DND-41 (cell line): ENCODE measurements around the gene BPIFA2.

Source experiments
- ATAC-seq: fragments of 200-7000 bp; cut with Tn5 transposase; 3 replicates; pipeline ENCODE4 v1.9.1; 2021; ENCODE audit warnings: low read depth; ENCODE audit not compliant: insufficient read depth
- DNase-seq: peaks from one replicate; pipeline ENCODE4 v3.0.0-alpha.2; 2020
- H2AFZ ChIP-seq: 2 replicates; pipeline ENCODE4 v1.6.0; 2012; ENCODE audit warnings: low read depth, low read length
- H3K27ac ChIP-seq: 2 replicates; pipeline ENCODE4 v1.5.1; 2012; ENCODE audit warnings: low read length, inconsistent platforms
- H3K27me3 ChIP-seq: fragments of 200-600 bp; sonication (generic); 2 replicates; pipeline ENCODE4 v1.6.0; 2012; ENCODE audit warnings: low read length, mild to moderate bottlenecking, inconsistent platforms; ENCODE audit not compliant: insufficient read depth, poor library complexity
- H3K36me3 ChIP-seq: 2 replicates; pipeline ENCODE4 v1.5.1; 2012; ENCODE audit warnings: low read length, inconsistent platforms; ENCODE audit not compliant: insufficient read depth
- H3K4me1 ChIP-seq: 2 replicates; pipeline ENCODE4 v1.5.1; 2012; ENCODE audit warnings: mild to moderate bottlenecking, low read length; ENCODE audit not compliant: insufficient read depth
- H3K4me2 ChIP-seq: 2 replicates; pipeline ENCODE4 v1.6.0; 2012; ENCODE audit warnings: mild to moderate bottlenecking, moderate library complexity, low read length, inconsistent platforms; ENCODE audit not compliant: insufficient read depth
- H3K4me3 ChIP-seq, 2 experiments: fragments of 200-600 bp in 1 of 2; shearing (Covaris generic) in 1 of 2; 2 replicates each; pipeline ENCODE4 v1.5.1; 2012 to 2016; ENCODE audit warnings: inconsistent platforms in 2 of 2, low read length in 2 of 2, mild to moderate bottlenecking in 2 of 2, low read depth in 1 of 2, moderate library complexity in 1 of 2
- H3K79me2 ChIP-seq: 2 replicates; pipeline ENCODE4 v1.6.0; 2012; ENCODE audit warnings: low read length, inconsistent platforms; ENCODE audit not compliant: insufficient read depth
- H3K9ac ChIP-seq: 2 replicates; pipeline ENCODE4 v1.6.0; 2012; ENCODE audit warnings: low read depth, mild to moderate bottlenecking, inconsistent platforms, low read length, moderate library complexity
- H3K9me3 ChIP-seq: 2 replicates; pipeline ENCODE4 v1.5.1; 2012; ENCODE audit warnings: low read length, moderate library complexity, mild to moderate bottlenecking, inconsistent platforms; ENCODE audit not compliant: insufficient read depth, severe bottlenecking
- H4K20me1 ChIP-seq: 2 replicates; pipeline ENCODE4 v1.6.0; 2012; ENCODE audit warnings: low read length; ENCODE audit not compliant: insufficient read depth
- EZH2 ChIP-seq: IDR thresholded peaks from 3 replicates; pipeline ENCODE4 v1.6.1; 2012; ENCODE audit warnings: borderline replicate concordance, low read depth, mild to moderate bottlenecking, moderate library complexity, low read length, inconsistent platforms; ENCODE audit not compliant: severe bottlenecking
- TF ChIP-seq, protein P1 (sequence below): IDR thresholded peaks from 2 replicates; pipeline ENCODE4 v1.5.1; 2012; ENCODE audit warnings: borderline replicate concordance, low read length, moderate library complexity, mild to moderate bottlenecking; ENCODE audit not compliant: poor library complexity, severe bottlenecking; ENCODE audit errors: extremely low read depth

BPIFA2 gene

DNA sequence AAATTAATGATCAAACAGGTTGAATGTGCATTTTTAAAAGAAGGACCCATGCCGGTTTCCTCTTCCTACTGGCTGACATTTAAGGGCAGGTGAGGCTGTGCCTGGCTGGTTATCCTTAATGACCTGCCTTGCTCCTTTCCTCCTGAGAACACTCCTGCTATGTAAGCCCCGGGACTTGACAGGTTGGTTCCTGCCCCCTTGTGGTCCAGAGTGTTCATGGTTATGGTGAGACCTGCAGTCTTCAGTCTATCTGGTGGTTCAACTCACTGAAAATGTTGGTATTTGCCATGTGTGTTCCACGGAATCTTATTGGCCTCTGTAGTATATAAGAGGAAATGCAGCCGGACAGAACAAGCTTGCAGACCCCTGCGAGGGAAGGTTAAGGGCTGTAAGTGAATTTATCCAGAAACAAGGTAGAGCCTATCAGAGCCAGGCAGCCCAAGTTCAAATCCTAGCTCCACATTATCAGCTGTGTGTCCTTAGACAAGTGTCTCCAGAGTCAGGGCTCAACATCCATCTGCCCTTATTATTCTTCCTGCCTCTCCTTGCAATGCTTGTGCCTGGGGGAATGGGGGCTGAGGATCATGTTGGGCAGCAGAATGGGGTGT, 44.0 kb downstream of the BPIFA2 start:
- peak; percentile 48 for DNase-seq
- TF ChIP-seq, protein P1, sequence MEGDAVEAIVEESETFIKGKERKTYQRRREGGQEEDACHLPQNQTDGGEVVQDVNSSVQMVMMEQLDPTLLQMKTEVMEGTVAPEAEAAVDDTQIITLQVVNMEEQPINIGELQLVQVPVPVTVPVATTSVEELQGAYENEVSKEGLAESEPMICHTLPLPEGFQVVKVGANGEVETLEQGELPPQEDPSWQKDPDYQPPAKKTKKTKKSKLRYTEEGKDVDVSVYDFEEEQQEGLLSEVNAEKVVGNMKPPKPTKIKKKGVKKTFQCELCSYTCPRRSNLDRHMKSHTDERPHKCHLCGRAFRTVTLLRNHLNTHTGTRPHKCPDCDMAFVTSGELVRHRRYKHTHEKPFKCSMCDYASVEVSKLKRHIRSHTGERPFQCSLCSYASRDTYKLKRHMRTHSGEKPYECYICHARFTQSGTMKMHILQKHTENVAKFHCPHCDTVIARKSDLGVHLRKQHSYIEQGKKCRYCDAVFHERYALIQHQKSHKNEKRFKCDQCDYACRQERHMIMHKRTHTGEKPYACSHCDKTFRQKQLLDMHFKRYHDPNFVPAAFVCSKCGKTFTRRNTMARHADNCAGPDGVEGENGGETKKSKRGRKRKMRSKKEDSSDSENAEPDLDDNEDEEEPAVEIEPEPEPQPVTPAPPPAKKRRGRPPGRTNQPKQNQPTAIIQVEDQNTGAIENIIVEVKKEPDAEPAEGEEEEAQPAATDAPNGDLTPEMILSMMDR = peak; percentile 65
- no peak for TF ChIP-seq EZH2
- Histone ChIP-seq H3K4me2 (no peak overlapping the region), H3K36me3 (no peaks in the 10 kb centered on the region), H4K20me1 (no peaks in the 10 kb centered on the region), H3K9ac (no peak overlapping the region), H3K27me3 (peaks cover 8% of the 10 kb centered on the region), H3K9me3 (no peaks in the 10 kb centered on the region), H2AFZ (no peak overlapping the region), H3K4me3 (no peak overlapping the region), H3K4me1 (no peaks in the 10 kb centered on the region), H3K27ac (no peak overlapping the region), H3K79me2 (no peaks in the 10 kb centered on the region)
- peak; percentile 78 for ATAC-seq

DNA sequence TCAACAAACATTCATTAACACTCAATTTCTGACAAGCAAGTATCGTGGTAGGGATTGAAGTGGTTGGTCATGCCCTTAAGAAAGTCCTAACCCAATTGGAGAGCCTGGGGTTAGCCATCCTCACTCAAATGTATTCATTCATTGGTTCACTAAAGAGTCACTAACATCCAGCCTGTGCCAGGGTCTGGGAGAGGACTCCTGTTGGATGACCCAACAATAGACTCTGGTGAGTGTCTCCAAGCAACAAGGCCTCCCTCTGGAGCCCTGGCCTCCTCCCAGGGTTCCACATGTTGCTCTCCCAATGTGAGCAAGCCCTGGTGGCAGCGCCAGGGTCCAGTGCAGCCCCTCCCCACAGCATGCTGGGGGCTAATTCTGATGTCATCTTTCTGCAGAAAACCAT, 49.1 kb downstream of the BPIFA2 start, which contains the start of gene BPIFA3:
BPIFA3 (plus strand) TSS at position 301 of the 400 bp plus-strand sequence. CDS start 185 bp downstream, outside the sequence.
- Histone ChIP-seq H4K20me1 (0 out of 2 replicates have a peak, but pooled peaks cover 4% of the 10 kb centered on the region), H3K27me3 (peaks cover 23% of the 10 kb centered on the region), H3K4me2 (no peak within 1 kb of the TSS), H3K36me3 (no peaks in the 10 kb centered on the region), H3K4me1 (no peaks in the 10 kb centered on the region), H3K79me2 (no peaks in the 10 kb centered on the region), H3K27ac (no peak within 1 kb of the TSS), H3K9me3 (no peaks in the 10 kb centered on the region), H3K9ac (no peak within 1 kb of the TSS), H3K4me3 (no peak within 1 kb of the TSS), H2AFZ (no peak within 1 kb of the TSS)
- TF ChIP-seq, protein P1 = no peak
- TF ChIP-seq EZH2 = no peak
- DNase-seq (no peak), ATAC-seq (no peak)

DNA sequence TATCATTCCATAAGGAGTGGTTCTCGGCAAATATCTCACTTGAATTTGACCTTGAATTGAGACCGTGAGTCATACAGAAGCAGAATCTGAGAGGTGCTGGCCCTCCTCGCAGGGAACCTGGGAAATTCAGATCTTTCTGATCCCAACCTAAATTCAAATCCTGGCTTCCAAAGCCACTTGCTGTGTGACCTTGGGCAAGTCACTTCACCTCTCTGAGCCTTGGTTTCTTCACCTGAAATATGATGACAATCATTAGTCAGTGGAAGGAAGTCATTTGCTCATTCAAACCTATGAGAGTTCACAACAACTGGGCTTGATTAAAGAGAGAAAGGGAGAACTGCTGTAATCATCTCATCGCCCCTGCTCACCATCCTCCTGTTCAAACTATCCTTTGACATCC, 56.4 kb downstream of the BPIFA2 start:
- Histone ChIP-seq H3K36me3 (no peaks in the 10 kb centered on the region), H3K27me3 (no peaks in the 10 kb centered on the region), H3K4me2 (no peak overlapping the region), H3K4me1 (no peaks in the 10 kb centered on the region), H3K4me3 (no peak overlapping the region), H3K9ac (no peak overlapping the region), H2AFZ (no peak overlapping the region), H3K9me3 (no peaks in the 10 kb centered on the region), H3K79me2 (no peaks in the 10 kb centered on the region), H4K20me1 (no peaks in the 10 kb centered on the region; the same call in 1 of the 2 replicates), H3K27ac (no peak overlapping the region)
- TF ChIP-seq EZH2 = no peak
- TF ChIP-seq, protein P1 = no peak
- no peak for DNase-seq
- ATAC-seq = no peak

DNA sequence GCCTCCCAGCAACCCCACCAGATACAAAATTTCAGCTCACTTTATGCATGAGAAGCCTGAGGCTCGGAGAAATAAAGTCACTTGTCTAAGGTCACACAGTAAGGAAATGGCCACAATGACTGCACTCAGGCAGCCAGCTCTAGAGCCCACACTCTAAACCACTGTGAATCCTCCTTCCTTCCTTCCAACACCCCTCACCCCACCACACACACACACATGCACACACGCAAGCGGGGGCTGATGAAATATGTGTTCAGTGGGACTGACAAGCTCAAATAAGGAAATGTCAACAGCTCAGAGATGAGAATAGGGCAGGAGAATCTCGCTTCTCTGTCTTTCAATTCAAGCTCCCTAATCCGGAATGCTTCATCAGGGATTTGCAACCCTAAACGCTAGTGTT, 61.9 kb downstream of the BPIFA2 start:
- Histone ChIP-seq H3K4me1 (no peaks in the 10 kb centered on the region), H2AFZ (no peak overlapping the region), H3K79me2 (no peaks in the 10 kb centered on the region), H3K36me3 (no peaks in the 10 kb centered on the region), H3K9ac (no peak overlapping the region), H3K4me3 (no peak overlapping the region), H4K20me1 (no peaks in the 10 kb centered on the region; the same call in 1 of the 2 replicates), H3K27ac (no peak overlapping the region), H3K27me3 (peaks cover 18% of the 10 kb centered on the region), H3K9me3 (no peaks in the 10 kb centered on the region), H3K4me2 (no peak overlapping the region)
- DNase-seq (peak; percentile 35), ATAC-seq (peak; percentile 58; the same call in 2 of the 3 replicates)
- no peak for TF ChIP-seq EZH2
- TF ChIP-seq, protein P1 = no peak
